ENCODE data around the gene NMNAT3.
"Not testable (repeated sequence)": the region's sequence is repeated elsewhere in the genome, so short reads cannot be mapped to it uniquely, and the experiment has no call there.

NMNAT3 gene

DNA sequence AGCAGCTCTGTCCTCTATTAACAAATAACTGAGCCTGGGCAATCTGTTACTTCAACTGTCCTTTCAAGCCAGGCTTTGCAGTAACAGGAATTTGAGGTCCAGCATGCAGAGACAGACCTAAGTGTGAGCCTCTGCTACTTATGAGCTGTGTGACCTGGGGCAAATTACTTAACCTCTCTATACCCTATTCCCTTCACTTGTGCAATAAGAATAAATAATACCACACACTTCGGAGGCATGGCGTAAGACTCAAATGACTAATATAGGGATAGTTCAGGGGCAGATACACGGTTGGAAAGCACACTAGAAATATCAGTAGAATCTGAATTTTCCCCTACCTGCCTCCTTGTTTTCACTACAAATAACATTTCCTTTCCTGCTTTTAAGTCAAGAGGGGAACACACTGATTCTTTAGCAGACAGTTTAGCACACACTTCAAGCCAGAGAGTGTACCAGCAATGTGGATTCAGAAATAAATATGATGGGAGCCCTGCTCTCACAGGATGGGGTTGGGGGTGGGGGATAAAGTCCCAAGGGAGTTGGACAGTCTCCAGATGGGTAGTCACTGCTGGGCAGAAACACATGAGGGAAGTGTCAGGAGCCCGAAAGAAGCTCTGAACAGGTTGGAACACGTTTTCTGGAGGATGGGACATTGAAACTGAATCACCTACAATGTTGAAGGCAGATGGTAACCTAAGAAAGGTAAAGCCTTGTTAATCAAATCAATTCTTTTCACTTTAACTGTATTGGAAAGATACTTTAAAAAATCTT is 76.4 kb downstream of the NMNAT3 start:
- H3K4me3 ChIP-seq (ENCODE audit: low read depth, low read length) = no peak overlapping the region
- no peak for DNase-seq (ENCODE audit: low read depth)
- TF ChIP-seq, protein P1, sequence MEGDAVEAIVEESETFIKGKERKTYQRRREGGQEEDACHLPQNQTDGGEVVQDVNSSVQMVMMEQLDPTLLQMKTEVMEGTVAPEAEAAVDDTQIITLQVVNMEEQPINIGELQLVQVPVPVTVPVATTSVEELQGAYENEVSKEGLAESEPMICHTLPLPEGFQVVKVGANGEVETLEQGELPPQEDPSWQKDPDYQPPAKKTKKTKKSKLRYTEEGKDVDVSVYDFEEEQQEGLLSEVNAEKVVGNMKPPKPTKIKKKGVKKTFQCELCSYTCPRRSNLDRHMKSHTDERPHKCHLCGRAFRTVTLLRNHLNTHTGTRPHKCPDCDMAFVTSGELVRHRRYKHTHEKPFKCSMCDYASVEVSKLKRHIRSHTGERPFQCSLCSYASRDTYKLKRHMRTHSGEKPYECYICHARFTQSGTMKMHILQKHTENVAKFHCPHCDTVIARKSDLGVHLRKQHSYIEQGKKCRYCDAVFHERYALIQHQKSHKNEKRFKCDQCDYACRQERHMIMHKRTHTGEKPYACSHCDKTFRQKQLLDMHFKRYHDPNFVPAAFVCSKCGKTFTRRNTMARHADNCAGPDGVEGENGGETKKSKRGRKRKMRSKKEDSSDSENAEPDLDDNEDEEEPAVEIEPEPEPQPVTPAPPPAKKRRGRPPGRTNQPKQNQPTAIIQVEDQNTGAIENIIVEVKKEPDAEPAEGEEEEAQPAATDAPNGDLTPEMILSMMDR (IDR thresholded peaks at IDR 0.05; ENCODE audit: insufficient read depth, low read depth, low read length, missing control alignments) = no peak

DNA sequence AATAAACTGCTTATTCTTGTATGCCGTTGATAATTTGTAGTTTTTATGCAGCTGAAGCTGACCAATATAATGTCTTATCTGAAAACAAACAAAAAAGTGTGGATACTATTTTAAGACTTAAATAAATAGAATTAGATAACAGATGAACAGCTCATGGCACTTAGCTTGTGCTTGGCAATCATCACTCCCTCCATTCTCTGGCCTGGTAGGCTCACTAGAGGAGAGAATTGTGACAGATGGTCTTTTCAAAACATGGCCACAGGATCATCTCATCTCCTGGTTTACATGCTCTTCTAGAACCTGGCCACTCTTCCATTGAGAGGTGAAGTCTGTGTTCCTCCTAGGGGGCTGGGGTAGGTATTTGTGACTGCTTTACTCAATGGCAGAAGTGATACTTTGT is 79.8 kb downstream of the NMNAT3 start:
- no peak for DNase-seq (ENCODE audit: low read depth)

DNA sequence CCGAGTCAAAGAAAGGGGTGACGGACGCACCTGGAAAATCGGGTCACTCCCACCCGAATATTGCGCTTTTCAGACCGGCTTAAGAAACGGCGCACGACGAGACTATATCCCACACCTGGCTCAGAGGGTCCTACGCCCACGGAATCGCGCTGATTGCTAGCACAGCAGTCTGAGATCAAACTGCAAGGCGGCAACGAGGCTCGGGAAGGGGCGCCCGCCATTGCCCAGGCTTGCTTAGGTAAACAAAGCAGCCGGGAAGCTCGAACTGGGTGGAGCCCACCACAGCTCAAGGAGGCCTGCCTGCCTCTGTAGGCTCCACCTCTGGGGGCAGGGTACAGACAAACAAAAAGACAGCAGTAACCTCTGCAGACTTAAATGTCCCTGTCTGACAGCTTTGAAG is 86.6 kb downstream of the NMNAT3 start:
- DNase-seq (ENCODE audit: low read depth); H3K4me3 ChIP-seq (ENCODE audit: low read depth, low read length): not testable (repeated sequence)

More for the DNA sequence above, 79.8 kb downstream of the NMNAT3 start:
- TF ChIP-seq, protein P1 (IDR thresholded peaks at IDR 0.05; ENCODE audit: insufficient read depth, low read depth, low read length, missing control alignments) = no peak
- H3K4me3 ChIP-seq (ENCODE audit: low read depth, low read length) = no peak overlapping the region

DNA sequence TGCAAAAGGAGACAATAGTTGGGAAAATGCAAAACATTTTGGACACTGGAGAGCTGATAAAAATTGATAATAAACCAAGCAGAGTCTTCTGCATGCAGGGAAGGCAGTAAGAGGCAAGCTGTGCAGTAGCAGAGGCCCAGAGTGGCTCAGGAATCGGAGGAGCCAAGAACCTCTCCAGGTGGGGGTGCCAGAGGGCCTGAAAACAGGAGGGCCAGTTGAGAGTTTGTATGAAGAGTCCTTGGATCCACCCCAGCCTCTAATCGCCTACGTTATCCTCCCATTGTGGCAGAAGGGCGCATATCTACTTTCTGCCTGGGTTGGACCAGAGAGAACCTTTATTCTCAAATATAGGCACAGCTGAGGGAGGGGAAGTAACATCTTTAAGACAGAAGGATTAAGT is 89.3 kb downstream of the NMNAT3 start:
- H3K4me3 ChIP-seq (ENCODE audit: low read depth, low read length) = no peak overlapping the region
- DNase-seq (ENCODE audit: low read depth) = no peak
- TF ChIP-seq, protein P1 (IDR thresholded peaks at IDR 0.05; ENCODE audit: insufficient read depth, low read depth, low read length, missing control alignments) = no peak

DNA sequence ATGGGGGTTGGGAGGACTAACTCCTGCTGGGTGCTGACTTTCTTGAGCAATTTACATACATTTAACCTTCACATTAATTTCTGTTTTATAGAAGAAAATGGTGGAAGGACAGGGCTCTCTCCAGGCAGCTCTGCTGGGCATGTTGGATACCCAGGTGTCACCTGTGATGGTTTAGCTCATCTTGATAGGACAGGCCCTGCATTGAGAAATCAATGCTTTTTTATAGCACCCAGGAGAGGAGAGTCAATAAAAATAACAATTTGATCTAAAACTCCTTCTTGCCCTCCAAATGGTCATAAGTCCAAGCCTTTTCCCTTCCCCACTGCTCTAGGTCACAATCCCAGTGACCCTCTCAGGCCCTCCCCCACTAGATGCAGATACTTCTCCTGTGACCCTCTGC is 90.0 kb downstream of the NMNAT3 start:
- TF ChIP-seq, protein P1 (IDR thresholded peaks at IDR 0.05; ENCODE audit: insufficient read depth, low read depth, low read length, missing control alignments) = no peak
- no peak for DNase-seq (ENCODE audit: low read depth)
- no peak overlapping the region for H3K4me3 ChIP-seq (ENCODE audit: low read depth, low read length)

DNA sequence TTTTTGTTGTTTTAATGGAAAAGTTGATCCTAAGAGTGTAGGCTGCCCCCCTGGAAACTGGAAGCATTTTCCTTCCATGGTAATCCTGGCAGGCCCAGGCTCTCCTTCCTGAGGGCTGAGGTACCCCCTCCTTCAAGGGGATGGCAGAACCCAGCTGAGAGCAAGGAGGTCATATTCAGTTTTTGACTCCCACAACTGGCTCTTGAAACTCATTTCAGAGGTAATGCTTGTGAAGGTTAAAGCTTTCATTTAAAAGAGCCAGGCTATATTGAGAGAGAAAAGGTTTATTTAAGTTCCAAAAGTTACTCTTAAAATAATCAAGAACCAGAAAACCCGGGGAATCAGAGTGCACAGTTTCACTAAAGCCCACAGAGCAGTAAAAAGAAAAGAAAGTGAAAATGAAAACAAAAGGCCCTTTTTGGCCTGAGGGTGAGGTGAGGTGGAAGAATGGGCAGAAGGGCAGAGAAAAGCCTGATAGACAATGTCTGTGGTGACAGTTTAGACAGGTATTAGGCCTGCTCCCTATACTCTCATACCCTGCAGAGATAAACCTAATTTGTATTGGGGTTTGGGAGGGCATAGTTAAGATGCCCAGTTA is 91.3 kb downstream of the NMNAT3 start:
- peak; percentile 41 for DNase-seq (ENCODE audit: low read depth)
- H3K4me3 ChIP-seq (ENCODE audit: low read depth, low read length) = no peak overlapping the region
- TF ChIP-seq, protein P1 (IDR thresholded peaks at IDR 0.05; ENCODE audit: insufficient read depth, low read depth, low read length, missing control alignments) = no peak

DNA sequence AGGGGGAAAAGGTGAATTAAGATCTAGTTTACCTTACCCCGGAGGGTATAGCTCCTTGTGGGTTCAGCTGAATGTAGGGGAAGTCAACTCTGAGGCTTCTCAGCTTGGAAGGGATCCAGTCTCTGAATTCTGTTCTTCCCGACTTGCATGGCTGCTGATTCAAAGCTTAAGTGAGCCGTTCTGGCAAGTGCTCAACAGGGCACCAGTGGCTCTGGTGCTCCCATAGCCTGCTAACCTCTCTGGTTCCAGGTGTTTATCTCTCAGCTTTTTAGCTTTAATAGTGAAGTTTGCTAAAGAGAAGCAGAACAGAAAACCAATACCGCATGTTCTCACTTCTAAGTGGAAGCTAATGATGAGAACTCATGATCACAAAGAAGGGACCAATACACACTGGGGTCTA is 92.0 kb downstream of the NMNAT3 start:
- H3K4me3 ChIP-seq (ENCODE audit: low read depth, low read length) = no peak overlapping the region
- peak; percentile 5 for DNase-seq (ENCODE audit: low read depth)
- TF ChIP-seq, protein P1 (IDR thresholded peaks at IDR 0.05; ENCODE audit: insufficient read depth, low read depth, low read length, missing control alignments) = no peak

DNA sequence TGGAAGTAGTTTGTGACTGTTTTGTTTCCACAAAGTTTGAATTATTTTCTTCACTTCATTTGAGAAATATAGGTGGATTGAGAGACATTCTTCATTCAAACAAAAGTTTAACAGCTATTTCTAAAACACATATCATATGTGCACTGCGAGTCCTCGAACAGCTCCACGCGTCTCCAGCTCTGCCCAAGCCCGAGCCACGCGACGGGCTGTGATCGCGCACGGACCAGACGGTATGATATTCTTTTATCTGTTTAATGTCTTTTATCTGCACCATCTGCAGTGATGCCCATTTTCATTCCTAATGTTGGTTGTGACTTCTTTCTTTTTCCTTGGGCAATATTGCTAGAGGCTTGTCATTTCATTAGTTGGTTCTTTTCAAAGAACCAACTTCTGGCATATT is 94.1 kb downstream of the NMNAT3 start:
- H3K4me3 ChIP-seq (ENCODE audit: low read depth, low read length); DNase-seq (ENCODE audit: low read depth): not testable (repeated sequence)
